ENCODE results near the gene CSK.

CSK gene

DNA sequence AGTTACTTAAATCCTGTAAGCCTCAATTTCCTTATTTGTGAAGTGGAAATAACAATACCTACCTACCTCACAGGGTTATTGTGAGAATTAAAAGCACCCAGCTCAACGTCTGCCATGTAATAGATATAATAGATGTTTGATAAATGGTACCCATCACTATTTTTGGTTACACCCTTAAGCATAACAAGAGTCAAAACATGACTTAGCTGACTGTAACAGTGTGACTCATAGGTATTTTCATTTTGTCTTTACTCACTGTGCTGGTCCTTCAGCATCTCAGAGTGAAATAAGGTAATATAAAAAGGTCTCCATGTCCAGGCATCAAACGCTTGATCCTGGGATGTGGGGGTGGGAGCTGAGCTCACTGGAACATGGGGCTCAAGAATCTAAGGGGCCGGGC lies 47.6 kb downstream of the CSK start:
- no peak for DNase-seq

DNA sequence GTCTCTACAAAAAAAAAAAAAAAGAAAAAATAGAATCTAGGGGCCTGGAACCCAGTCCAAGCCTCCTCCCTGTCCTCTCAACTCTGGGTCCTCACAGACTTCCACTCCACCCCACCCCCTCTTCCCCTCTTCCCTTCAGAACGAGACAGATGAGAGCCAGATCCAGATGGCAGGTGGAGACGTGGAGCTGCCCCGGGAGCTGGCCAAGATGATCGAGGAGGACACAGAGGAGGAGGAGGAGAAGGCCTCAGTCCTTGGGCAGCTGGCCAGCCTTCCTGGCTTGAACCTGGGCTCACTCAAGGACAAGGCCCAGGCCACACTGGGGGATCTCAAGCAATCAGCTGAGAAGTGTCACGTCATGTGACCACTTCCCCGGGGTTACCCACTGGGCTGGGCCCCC lies 48.1 kb downstream of the CSK start:
- no peak for DNase-seq

DNA sequence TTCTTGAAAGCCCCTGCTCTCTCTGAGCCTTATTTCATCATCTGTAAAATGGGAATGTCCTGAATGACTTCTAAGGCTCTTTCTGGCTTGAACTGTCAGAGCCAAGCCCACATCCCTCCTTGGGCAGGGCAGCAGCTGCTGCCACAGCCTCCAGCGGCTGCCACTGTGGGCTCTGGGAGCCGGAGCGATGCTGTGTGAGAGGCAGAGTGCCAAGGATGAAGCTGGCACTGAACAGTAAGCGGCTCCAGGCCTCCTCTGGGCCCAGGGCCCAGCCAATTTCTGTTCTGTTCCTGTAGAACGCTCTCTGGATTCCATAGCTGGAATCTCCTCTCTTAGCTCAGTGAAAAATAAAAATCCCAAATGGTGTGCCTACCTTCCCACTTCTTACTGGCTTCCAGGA lies 49.0 kb downstream of the CSK start:
- no peak for DNase-seq

DNA sequence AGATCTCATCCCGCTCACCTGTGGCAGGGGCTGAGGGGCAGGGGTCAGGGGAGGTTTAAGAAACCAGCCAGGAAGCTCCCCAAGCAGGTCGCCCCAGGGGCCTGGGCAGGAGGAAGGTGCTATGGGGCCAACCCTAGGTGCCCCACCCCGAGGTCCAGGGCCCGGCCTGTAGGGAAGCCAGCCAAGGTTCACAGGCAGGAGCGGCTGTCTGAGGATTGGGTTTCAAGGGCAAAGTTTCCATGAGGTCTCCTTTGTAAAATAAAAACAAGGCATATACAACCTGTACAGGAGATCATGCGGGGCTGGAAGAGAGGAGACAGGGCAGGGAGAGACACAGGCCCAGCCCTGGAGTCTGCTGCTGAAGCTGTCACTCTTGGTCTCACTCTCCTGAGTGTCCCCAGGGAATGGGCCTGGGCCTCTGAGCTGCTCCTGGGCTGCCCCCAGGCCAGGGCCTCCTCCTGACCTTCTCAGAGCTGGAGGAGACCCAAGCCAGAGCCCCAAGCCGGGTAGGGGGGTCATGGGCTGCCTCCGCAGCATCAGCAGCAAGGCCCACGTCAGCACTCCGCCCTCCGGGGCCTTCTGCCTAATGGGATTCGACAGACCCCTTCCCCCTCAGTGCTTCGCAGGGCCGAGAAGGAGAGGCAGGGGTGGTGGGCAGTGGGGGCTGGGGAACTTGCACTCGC lies 50.1 kb downstream of the CSK start:
- no peak for DNase-seq

DNA sequence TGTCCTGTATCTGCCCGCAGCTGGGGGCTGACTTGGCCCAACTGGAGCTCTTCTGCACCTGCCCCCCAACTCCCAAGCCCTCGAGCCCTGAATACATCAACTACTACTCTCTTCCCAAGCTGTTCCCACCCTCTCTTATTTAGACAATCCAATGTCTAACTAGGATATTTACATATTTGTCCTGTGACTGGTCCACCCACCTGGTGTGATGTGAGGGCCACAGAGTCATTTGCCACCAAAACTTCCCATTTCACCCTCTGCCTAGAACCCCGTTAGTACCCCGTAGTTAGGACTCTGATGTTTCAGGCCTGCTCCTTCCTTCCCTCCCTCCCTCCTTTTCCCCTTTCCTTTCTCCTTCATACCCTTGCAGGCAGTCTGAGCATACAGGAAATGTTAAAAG lies 50.9 kb downstream of the CSK start:
- no peak for DNase-seq

DNA sequence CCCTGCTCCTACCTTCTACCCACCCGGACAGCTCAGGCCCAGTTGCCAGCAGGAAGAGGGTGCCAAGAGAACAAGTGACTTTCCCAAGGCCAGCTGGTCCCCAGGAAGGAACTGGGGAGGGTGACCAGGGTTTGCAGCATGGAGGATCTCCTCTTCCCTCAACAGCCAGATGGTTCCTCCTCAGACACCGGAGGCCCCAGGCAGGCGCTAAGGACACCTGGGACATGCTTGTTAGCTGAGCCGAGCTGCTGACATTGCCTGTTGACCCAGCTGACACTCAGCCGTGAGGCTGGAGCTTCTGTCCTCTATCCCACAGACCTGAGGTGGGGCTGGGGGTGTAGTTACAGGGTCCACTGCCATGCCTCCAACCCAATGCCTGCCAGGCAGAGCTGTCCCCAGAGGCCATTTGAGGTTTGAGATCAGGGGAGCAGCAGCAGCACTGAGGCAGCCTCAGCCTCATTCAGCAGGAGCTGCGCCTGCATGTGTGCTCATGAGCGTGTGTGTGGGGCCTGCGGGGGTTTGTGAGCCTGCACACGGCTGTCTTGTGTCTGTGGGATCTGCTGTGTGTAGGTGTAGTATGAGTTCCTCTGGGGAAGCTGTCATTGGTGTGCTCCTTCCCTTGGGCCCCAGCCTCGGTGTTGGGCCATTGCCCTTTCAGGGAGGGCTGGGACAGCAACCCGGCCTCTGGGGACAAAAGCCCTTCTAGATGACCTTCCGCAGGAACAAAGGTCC lies 51.7 kb downstream of the CSK start:
- DNase-seq: no peak

DNA sequence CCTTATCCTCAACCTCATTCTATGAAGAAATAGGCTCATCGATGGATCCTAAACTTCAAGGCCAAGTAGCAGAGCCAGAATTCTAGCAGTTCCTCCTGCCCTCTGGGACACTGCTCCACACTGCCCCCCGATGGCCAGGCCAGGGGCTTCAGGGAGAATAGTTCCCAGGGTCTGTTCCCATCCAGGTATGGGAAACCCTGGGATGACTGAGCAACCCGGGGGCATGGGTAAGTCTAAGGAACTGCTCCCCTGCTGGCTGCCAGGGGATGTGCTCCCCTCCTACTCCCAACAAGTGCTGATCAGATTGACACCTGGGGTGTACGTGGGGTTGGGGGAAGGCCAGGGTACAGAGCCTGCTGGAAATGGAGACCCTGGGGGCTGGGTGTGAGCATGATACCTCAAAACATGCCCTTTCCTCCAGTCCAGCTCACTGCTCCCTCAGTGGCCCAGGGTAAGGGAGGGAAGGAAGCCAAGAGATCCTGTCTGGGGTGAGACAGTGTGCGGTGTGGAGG lies 53.5 kb downstream of the CSK start:
- DNase-seq: no peak

DNA sequence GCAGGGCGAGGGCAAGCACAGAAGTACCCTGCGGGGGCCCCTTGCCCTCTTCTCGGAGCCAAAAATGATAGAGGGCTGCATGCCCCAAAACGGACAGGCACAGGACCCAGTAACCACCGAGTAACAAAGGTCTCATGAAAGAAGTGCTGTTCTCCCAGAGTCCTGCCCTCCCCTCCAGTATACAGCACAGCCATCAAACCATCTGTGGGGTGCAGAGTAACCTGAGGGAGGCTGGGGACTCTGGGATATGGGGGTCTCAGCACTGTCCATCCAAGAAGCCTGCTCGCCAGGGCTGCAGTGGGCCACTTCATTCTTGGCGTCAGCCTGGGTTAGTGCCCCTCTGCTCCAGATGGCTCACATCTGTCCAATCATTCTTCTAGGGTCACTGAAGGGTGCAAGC lies 55.0 kb downstream of the CSK start:
- no peak for DNase-seq

DNA sequence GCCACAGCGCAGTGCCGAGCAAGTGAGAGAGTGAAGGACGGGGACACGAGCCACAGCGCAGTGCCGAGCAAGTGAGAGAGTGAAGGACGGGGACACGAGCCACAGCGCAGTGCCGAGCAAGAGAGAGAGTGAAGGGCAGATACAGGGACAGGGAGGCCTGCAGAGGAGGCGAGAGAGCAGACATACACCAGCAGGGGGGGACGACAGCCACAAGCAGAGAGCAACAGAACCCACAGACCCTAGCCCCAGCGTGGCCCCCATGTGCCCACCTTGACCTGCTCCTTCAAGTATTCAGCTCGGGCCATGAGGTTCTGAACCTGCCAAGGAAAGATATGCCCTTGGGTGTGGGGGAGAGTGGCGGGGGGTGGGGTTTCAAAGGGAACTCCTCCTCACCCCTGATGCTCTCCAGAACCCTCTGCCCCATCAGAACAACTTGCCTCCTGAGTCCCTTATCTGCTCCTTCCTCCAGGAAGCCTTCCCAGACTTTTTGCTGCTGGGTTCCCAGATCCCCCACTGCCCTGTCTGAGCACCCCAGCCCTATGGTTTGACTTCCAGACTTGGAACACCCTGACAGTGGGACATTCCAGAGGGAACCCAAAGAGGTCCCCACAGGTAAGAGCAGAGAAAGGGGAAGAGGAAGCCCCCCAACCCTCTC lies 55.7 kb downstream of the CSK start:
- DNase-seq: no peak

DNA sequence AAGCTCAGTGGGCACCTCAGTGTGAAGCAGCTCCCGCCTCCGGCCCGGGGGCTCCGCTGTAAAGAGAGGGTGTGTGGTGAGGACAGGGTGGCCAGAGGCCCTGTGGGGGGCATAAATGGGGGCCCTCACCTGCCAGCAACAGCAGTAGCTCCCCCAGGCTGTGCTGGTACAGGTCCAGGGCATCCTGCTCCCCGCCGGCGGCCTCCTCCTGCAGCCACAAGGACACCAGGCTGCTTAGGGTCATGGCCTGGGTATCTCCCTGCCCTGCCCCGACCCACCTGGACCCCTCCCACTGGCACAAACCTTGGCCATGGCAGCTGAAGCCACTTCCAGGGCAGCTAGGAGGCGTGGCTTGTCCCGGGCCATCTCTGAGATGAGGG lies 56.2 kb downstream of the CSK start:
- no peak for DNase-seq

DNA sequence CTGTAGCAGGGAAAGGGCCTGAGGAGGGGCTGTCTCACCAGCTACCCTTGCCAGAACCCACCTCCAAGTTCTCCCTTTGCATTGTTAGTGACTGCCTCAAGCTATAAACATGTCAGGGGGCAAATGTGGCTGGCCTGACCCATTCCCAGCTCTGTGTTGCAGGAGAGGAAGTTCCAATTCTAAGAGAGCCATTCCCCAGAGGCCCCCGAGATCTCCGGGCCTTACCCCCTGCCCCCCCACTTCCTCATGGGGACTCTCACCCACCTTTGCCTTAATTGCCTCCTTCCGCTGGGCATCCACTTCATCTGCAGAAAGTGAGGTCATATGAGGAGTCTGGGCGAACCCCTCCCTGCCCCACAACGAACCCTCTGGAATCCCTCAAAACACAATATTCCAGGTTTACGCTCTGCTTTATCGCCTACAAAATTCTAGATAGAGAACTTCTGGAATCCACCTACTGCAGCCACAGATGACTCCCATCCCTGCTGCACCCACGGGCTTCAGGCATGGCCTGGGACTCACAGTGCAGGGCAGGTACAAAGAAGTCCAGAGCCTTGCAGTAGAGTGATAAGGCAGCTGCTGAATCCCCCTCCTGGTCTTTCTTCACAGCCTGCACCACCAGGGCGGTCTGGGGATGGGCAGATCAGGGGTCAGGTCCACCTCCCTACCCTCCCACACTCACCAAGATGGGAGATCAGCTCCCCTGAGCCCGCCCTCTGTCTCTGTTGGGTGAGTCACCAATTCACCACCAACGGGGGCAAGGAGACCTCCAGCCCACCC lies 57.1 kb downstream of the CSK start:
- no peak for DNase-seq

DNA sequence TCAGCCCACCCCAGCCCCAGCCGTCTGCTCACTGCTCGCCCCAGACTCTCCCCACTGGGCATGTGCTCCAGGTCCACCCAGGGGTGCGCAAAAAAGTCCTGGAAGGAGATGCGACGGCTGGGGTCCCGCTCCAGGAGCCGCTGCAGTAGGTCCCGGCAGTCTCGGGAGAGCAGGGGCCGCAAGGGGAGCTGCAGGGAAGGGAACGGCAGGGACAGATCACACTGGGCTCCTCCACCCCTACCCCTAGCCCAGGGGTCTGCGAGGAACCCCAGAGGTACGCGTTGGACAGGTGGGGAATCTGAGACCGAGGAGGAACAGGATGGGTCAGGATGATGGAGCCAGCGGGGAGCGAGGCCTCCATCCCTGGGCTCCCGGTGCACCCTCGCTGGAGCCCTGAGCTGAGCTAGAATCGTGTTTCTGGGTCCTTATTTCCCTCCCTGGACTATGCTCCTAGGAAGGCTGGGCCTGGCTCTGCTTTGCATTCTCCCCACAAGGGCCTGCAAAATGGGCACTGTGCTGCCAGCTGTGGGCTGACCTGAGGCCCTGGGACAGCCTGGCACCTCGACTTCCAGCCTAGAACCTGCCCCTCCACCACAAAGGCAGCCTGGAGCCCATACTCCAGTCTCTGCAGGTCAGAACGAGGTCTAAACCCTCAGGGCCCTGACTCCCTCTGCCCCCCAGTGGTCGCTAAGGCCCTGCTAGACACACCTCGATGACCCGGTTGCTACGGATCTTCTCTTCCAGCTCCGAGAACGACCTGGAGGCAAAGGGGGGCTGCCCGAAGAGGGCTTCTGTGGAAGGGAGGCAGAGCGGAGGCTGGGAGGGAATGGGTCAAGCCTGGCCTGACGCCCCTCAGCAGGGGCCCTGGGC lies 57.9 kb downstream of the CSK start:
- no peak for DNase-seq

DNA sequence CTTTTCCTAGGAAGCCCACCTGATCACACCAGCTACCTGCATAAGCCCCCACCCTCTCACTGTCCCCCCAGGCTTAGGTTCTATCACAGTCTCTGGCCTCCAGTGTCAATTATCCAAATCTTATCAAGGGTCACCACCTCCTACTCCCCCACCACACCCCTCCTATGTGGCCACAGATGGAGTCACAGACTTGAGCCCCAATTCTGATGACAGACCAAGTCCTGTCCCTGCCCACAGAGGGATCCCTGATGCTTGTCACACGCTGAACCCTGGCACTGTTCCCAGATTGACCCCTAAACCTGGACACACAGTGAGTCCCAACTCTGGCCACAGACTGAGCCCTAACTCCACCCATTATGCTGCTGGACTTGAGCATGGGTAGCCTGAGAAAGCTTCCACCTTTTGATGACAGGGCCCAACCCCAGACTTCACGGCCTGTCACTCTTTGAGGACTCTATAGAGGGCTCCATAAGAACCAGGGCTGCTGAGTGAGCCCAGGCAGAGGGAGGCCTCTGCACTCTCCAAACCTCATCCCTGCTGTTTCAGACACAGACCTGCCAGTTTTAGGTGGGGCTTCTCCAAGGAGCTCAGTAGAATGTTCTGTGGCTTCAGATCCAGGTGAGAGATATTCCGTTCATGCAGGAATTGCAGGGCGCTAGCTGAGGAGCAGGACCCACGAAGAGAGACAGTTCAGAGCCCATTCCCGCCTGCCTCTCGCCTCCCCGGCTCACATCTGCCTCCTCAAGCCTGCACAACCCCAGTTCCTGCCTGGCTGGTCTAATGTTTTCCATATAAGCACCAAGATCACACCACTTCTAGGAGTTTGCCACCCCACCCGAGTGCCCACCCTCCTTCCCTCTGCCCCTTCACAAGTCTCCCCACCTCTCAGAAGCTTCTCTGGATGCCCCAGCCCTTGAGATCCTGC lies 59.2 kb downstream of the CSK start:
- no peak for DNase-seq

DNA sequence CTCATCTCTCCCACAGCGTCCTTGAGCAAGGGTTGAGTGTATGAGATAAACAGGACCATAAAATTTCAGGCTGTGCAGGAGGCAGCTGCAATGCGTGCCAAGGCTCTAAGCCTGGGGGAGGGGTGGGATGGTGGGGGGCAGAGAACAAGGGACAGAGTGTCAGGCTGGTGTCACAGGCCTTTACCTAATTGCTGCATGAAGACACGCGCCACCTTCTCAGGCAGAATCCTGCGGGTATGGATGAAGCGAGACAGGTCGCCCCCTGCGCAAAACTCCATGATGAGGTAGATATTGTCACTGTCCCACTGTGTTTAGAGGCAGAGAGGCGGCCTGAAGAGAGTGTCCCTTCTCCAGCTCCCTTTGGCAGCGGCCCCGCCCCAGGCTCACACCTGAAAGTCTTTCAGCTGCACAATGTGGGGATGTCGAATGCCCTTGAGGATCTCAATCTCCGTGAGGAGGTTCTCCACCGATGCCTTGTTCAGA lies 60.1 kb downstream of the CSK start:
- DNase-seq: no peak

DNA sequence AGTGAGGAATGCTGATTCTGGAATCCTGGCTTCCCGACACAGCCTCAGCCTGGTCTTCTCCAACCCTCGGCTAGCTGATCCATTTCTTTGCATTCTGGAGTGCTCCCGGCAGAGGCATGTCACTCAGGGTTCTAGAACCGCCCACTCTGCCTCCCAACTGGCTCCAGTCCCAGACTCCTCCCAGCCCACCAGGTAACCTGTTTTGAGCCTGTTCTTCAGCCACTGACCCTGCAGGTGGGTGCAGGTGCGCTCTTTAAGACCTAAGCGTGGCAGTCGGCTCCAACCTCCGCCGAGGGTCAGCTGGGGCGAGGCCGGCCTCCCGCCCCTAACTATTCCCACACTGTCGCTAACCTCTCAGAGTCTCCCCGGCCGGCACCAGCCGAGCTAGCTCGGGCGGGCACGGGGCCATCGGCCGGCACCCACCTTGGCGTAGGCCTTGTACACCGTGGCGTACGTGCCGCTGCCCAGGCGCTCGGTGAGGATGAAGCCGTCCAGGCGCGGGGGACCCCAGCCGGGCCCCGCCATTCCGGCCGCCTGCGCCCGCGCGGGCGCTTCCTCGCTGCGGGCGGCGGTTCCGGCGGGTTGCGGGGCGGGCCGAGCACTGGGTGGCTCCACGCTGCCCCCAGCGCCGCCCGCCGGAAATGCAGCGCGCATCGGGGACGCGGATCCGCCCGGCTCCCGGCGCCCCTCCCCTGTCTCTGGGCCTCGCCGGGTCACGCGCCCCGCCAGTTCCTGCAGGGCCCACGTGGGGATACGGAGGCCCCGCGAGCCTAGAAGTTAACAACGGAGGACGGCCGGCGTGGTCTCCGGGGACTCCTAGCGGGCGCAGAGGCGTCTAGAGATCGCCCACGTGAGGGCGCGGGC lies 60.9 kb downstream of the CSK start, which contains the start of gene ULK3:
TSS of gene ULK3 (minus strand) at position 576 of the 864 bp plus-strand sequence. CDS start at position 525, 51 bp downstream.
- peak; percentile 77 for DNase-seq

DNA sequence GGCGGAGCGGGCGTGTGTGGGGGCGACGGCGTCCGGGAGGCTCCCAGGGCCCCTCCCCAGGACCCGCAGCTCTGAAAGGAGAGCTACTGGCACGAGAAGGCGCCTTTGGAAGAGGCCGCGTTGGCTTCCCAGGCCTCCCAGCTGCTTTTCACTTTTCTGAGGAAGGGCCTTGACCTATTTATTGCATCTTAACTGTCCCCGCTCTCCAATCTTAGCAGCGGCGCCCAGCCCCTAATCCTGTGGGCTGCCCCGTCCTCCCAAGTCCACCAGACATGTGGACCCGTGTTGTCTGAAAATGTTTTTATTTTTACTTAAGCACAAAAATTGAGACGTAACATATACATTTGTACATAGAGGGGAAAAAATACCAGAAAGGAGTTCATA lies 61.6 kb downstream of the CSK start:
- no peak for DNase-seq

DNA sequence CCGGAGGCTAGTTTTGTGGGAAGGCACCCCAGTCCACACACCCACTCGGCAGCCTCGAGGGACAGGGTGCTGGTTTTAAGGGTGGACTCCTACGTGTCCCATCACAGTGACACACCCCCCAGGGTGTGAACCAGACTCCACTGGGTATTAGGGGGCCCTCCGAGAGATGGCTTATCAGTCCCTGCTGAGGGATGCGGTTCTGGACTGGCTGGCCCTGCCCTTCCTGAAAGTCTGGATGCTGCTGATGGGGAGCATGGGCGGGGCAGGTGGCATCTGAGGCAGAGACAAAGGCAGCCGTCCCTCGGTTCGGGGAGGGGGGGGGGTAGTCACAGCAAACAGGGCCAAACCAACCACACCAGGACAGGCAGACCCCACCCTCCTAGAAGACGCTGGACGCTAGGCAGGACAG lies 62.0 kb downstream of the CSK start:
- no peak for DNase-seq

DNA sequence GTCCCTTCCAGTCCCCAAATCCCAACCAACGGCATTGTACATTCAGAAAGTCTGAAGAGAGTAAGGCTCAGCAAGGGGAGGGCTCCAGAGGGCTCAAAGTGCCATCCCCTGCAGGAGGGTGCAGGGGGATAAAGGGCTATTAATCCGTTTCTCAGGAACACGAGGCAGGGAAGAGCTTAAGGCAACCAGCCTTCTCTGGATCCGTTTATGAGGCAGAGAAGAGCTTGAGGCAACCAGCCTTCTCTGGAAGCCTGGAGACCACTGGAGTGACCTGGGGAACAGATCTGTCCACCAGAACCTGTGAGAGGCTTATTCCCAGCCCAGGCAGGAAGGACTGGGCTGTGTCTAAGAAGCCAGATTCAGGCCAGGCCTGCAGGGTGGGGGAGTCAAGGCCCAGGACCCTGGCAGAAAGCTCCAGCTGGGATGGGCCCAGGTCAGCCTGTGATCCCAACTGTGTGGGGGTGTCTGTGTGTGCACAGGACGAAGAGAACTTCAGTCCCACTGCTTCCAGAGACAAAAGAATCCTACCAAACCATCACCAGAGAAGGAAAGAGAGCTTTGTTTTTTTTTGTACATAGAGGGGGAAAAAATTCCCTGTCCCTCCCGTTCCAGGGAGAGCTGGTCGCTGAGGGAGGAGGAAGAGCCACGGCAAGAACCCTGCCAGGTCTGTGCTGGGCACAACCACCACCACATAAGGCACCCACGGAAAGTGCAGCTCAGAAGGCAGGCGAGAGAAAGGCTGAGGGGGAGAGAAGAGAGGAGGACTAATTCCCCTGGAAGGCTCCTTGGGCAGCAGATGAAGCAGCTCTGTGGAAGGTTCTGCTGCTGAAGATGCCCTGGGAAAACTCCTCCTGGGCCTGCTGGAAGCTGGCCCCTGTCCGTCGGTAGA lies 62.7 kb downstream of the CSK start:
- no peak for DNase-seq

DNA sequence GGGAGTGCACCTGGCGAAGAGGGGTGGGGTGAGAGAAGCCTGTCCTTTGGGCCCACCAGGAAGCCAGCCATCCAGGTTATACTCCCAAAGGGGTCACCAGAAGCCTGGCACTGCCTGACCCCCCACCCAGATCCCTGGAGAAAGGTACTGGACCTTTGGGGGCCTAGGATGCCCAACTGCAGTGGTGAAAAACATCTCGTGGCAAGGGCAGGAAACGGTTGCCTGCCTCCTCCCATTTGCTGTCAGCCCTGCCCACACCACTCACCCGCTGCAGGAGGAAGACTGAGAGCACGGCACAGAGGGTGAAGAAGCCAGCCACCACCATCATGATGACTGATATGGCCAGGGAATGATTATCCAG lies 63.3 kb downstream of the CSK start:
- no peak for DNase-seq
